GM19372 (cell line): ENCODE data around the gene GBF1.

Source experiments
- ATAC-seq: cut with Tn5 transposase; IDR thresholded peaks from one replicate; pipeline ENCODE4 v1.9.1; 2021; ENCODE audit warnings: mild to moderate bottlenecking, low read depth, moderate library complexity; ENCODE audit not compliant: unreplicated experiment

The GBF1 gene

DNA sequence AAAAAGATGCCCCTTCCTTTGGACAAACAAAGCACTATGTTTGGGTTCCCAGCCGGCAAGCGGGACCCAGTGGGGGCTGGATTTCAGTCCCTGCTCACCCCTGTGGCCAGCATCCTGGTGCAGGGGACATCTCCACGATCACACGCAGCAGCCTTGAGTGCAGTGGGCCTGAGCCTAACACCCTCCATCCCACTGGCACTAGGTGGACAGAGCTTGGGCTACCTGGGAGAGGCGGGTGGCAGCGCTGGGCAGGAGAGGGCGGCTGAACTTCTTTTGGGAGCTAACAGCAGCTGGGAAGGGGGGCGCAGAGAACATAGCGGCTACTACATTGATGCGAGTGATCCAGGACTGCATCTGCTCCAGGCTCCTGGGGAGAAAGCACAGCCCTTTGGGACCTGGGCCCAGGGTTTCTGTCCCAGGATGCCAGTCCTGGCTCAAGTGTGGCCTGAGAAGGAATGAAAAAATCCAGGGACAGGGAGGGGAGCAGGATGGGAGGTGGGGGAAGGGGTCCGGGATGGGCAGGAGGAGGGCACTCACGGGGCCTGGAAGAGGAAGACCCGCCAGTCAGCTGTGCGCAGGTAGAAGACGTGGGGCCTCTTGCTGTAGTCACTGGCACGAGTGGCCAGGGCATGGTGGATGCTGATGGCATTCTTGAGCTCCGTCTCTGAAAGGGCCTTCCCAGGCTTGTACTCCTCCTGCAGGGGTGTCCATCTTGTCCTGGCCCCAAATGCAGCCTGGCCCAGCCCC lies 159.2 kb downstream of the GBF1 start:
- no peak for ATAC-seq

DNA sequence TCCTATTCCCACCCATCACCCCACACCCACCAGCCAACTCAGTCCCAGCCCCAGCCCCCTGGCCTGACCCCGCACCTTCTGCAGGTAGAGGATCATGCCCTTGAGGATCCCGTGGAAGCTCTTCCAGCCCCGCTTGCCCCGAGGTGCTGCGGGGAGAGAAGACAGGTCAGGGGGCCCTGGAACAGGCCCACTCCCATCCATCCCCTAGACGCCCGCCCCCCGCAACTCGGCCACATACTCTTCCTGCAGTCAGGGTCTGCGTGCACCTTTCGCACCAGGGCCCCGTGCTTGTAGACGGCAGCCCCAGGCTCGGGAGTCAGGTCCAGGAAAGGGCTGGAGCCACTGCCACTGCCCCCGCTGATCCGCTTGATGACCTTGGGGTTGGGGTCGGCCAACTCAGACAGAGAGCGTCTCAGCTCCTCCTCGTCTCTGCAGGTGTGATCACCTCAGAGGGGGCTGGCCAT lies 159.8 kb downstream of the GBF1 start:
- ATAC-seq, result no peak

DNA sequence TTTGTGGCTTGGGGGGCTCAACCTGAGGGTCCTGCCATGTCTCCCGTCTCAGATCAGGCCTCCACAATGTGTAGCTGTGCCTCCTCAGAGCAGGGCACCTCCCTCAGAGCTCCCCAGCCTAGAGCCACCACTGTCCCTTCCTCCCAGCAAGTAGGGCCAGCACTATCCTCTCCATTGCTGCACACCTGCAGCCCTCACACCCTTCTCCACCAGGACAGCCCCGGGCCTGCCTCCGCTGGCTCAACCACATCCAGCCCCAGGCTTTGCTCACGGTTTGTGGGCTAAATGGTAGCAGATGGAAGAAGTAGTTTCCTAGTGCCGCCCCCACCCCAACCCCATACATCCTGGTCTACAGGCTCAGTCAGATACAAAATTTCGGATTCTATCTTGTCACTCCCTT lies 160.3 kb downstream of the GBF1 start:
- no peak for ATAC-seq

DNA sequence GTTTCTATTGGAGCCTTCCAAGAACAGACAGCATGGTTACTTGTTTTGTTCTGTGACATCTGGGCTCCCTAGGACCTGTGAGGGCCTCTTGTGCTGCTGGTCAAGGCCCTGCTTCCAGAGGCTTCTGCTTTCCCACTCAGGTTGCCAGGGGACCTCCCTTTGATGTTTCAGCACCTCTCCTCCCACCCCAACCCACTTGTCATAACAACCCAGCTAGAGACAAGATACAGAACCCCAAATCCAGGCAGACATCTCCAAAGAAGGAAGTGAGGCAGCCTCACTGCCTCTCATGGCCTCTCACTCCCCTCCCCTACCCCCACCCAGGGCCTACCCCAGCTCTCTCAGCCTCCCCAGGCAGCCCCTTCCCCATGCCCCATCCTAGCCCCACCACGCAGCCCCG lies 161.5 kb downstream of the GBF1 start:
- ATAC-seq, result no peak

DNA sequence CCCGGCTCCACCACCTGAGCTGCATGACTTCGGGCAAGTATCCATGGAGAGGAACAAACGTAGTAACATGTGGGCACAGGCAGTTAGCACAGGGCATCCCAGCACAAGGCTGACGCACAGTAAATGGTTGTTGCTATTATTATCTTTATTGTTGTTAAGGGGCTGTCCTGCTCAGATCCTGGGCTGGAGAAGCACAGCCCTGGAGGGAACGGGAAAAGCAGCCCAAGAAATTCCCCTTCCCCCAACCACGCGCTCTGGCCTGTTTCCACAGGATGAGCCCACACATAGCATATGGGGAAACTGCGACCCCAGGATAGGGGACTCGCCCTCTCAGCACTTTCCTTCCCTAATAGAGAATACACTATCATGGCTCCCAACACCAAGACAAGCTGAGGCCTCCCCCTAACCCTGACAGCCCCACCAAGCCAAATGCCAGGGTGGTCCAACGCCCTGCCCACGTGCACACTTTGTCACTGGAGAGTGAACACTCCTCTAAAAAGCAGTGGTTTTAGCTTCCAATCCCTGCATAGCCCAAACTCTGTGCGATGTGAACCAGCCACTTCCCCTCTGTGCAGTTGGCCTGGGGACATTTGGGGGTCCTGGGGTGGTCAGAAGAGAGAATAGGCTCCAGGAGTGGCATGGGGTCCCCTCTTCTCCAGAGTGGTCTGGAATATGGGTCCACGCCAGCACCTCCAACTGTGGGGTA lies 162.2 kb downstream of the GBF1 start:
- no peak for ATAC-seq

DNA sequence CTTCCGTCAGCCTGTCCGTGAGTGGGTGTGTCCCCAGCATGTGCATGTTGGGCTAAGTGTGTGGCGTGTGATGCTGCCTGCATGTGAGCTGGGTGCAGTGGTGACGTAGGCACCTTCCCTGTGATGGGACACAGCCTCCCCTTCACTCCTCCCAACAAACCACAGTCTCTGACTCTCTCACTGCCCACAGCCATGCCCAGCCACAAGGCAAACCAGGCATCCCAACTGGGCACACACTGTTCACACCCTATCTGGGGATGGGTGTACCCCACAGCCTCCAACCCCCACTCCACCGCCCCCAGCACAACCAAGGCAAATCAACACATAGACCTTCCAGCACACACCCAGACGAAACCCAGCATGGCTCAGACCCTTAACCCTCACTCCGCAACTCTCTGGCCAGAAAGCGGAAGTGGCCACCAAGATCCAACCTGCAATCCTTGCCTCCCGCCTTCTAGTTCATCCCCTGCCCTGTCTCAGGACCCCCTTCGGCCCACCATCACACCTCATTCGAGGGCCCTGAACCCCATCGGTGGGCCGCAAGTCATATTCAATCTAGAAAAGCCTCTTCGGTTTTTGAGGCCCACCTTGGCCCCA lies 162.9 kb downstream of the GBF1 start:
- no peak for ATAC-seq

DNA sequence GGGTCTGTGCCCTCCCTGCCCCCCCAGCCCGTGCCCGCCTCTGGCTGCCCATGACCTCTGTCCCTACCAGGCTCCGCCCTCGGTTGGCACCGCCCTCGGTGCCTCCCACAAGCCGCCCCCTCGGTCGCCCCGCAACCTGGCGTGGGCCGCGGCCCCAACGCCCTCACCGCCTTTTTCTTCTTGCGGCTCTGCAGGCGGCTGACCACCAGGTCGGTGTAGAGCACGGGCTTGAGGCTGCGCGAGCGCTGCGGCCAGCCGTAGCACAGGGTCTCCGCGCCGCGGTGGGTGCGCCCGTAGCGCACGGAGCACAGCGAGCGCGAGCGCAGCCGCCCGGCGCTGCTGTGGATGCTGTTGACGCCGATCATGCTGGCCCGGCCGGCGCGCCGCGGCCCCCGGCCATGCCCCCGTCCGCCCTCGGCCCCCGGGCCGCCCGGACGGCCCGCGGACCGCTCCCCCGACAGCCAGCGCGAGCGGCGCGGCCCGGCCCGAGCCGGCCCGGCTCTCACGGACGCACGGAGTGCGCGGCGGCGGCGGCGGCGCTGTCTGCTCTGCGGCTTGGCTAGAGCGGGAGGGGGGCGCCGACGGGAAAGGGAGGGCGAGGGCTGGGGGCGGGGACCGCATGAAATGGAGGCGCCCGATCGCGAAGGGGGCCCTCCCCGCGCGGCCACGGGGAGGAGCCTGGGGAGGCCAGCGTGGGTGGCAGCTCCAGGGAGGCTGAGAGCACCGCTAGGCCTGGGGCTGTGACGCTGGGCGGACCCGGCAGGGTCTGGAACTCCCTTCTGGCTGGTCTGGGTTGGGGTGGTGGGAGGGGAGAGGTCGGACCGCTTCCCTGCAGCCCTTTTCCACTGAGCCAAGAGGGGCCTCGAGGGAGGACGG lies 163.6 kb downstream of the GBF1 start:
- ATAC-seq, result no peak

DNA sequence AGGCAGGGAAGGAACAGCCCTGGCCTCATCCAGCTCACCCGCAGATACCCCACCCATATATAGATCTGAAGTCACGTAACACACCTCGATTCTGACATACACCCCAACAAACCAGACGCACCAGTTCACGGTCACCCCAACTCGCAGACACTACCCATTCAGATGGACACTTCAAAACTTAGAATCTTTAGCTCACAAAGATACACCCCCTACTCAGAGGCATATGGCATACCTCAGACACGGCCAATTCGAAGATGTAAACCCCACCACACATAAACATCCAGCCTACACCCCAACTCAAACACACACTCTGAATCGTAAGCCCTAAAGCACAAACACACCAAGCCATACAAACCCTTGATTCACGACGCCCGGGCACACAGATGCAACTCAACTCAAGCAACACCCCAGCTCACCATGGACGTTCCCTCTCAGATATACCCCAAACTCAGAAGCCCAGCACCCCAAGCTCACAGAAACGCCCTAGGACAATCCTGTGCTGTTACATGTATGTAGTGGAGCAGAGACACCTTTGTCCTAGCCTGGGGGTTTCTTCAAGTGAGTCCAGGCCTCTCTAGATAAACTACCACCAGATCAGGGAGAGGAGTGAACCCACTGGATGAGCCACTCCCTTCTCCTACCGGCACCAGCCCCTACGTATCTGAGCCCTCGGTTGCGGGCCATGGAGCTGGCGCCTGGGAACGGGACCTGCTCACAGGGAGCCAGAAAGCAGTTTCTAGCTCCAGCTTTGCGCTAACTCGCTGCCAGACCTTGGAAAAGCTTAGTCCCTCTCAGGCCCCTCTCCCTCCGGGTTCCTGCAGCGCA lies 164.5 kb downstream of the GBF1 start:
- no peak for ATAC-seq

DNA sequence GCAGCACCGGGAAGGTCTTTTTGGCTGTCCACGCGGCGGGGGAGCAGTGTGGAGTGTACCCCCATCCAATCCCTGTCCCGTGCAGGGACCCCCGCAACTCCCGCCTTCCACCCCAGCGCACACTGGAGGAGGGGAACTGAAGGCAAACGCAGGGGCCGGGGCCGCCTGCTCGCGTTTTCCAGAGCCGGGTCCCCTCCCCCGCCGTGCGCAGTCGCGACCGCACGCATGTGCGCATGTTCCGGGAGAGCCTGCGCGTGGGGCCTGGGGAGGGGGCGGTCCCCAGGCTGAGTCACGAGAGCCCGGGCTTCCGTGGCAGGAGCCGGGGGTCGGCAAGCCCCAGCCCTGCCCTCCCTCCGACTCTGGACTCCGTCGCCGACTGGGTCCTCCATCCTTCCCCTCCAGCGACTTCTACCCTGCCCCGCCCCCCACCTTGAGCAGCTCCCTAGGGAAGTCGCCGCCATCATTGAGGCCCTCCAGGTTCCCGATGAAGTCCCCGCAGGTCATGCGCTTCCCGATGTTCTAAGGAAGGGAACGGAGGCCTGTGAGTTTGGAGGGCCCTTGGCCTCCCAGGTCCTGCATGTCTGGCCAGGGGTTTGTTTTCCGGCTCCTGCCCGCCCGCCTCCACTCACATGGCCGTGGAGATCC lies 165.2 kb downstream of the GBF1 start:
- no peak for ATAC-seq

DNA sequence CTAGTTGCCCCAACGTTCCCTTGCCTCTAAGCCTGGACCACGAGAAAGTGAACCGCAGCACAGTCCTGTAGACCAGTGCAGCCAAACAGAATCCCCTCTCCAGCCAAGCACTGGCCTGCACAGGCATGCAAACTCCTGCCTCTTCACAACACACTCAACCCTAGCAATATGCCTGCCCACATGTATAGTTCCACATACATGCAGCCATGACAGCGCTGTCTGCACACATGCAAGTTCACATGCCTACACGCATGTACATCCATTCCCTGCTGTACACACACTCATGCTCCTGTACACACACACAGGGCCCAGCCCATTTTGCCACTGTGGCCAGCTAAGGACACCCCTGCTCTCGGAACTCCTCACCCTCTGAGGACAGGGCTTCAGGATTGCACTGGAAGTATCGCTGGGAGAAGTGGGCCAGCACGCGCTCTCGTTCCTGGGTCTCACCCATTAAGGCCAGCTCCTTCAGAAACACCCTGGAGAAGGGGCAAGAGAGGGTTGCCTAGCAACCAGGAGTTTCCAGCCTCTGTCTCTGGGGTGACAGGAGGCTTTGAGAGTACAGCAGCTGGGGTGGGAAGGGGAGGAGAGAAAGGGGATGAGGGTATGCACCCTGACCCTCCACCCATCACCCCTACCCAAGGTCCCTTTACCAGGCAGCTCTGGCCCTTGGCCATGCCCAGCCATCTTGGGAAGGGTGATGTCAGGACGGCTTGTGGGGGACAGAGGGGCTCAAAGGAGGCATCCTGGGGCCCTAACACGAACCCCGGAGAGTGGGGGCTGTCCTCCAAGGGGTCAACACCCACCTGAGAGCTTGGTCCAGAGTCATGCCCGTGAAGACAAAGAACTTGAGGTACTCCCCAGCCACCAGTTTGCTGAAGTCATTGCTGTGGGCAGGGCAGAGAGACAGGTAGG lies 166.3 kb downstream of the GBF1 start:
- no peak for ATAC-seq

DNA sequence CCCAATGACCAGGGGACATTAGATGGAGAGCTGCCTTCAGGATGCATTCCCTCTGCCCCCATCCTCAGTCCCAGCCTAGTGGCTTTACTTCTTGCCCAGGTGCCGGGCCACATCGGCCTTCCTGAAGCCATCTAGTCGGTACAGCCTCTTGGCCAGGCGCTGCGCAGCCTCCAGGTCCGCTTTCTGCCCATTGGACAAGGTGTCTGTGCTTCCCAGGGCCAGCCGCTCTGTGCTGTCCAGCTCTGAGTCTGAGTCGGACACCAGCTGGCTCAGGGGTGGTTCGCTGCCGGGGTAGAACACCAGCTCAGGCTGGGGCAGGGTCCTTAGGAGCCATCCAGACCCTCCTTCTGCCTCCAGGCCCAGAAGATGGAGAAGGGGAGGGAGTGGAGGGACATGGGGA lies 167.0 kb downstream of the GBF1 start:
- ATAC-seq, result no peak

DNA sequence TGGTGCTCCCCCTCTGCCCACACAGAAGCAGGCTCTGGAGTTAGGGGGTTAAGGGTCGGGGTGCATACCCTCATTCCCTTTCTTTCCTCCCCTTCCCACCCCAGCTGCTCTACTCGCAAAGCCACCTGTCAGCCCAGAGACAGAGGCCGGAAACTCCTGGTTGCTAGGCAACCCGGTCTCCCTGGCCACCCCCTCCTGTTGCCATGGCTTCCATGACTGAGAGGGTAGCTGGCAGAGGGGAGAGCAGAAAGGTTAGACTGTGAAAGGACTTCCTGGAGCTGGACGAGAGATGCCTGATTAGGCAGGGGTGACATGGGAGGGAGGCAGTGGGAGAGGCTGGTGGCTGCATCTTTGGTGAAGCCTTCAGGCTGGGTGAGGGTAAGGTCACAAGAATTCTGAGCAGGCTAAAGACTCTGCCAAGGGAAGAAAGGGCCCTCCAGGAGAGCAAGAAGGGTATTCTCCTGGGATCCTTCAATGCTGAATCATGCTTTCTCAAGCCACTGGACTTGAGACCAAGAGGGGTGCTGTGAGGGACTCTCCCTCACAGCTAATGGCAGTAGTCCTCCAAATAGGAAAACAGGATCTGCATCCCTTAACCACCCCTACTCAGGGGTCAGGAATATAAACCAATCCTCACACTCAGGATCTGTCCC lies 167.8 kb downstream of the GBF1 start:
- no peak for ATAC-seq

DNA sequence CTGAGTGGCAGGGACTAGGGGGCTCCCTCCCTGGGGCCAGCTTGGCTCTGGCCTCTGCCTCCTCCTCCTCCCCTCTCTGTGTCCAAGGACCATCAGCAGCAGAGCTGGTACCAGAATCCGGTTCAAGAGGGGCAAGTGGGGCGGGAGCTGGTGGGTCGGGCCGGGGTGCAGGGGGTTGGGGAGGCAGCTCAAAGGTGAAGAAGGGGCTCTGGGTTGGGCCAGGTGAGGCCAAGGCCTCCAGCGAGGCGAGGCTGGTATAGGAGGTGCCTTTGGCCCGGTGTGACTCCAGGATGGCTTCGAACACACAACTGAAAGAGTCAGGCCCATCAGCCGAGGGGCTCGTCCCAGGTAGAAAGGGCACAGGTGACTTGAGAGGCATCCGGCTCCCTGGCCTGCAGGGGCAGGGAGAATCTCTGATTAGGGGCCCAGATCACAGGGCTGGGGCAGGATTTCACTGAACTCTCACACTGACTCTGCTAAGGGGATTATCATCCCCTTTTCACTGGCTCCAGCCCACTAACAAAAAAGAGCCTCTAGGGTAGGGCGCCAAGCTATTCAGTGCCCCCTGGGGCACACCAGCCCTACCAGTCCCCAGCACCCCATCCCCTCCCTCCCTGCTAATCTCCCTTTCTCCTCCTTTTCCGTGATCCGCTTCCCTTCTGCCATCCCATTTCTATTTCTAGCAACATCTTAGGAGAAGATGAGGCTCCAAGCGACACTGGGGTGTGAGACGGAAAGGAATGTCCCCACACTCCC lies 168.7 kb downstream of the GBF1 start:
- no peak for ATAC-seq

DNA sequence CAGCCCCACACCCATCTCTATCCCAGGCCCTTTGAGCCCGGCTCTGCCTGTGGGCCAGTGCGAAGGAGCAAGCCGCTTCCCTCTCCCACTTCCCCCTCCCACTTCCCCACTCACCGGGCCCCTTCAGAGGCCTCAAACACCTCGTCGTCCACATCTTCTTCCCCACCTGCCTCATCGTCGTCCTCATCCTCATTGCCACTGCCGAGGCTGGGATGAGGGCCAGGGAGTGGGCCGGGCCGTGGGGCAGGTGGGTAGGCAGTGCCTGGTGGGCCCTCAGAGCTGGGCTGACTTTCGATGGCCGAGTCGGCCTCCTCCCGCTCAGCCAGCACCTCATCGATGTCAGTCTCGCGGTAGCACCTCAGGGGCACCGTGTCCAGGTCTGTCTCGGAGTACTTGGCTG lies 169.4 kb downstream of the GBF1 start:
- no peak for ATAC-seq

DNA sequence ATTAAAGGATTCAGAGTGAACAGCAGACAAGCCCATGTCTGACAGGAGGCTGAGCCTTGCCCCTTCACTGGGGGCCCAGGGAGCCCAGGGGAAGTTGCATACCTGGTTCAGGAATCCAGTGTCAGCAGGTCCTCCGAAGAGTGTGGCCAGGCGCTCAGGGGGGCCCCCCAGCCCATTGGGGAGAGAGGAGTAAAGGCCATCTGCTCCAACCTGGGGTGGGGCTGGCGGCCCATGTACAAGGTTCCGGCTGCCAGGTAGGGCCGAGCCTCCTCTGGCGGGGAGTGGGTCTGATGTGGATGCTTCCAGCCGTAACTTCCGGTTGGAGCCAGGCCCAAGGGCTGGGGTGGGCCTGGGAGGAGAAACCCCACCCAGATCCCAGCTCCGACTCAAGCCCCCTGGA lies 171.0 kb downstream of the GBF1 start:
- ATAC-seq, result no peak

DNA sequence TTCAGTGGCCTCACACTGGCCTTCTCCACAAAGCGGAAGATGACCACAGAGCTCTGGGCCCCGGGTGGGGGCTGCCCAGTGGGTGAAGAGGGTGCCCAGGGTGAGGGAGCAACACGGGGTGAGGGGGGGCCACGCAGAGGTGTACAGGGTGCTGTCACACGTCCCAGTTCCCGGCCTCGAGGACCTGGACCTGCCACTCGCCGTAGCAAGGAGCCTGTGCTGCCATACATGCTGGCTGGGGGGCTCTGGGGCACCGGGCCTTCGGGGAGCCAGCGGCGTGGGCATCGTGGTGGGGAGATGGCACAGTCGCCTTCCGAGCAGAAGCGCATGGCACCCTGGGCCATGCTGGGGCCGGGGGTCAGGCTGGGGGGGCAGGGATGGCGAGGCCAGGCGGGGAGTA lies 171.4 kb downstream of the GBF1 start:
- ATAC-seq, result no peak

DNA sequence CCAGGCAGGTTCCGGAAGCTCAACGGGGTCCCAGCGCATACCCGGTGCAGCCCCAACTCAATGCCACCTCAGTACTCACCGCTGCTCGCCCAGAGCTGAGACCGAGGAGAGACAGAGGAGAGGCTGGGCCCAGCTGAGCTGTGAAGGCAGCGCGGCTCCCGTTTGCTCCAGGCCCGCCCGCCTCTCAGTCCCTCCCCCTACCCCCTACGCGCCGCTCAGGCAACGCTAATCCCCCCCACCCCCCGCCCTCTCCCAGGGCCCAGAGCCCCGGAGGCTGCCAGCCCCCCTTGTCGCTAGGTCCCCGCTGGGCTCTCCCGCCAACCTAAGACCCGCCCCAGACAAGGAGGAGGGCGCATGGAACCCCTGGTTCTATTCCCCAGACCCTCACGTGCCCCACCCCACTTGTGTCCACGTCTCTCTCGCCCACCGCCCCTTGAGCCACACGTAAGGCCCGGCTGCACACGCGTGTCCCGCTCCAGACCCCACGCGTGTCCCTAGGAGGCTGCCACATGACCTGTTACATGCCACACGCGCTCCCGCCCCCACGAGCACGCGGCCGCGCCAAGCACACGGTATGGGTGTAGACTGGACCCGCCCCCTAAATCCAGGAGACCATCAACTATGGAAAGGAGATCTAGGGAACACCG lies 173.4 kb downstream of the GBF1 start, which contains the start of gene PSD:
TSS of gene PSD (minus strand) at position 164 of the 647 bp plus-strand sequence. CDS start 1,747 bp downstream, outside the sequence.
- ATAC-seq, result no peak
